ENCODE measurements around the gene FGF19. TPM values are rescaled to one million over a fixed set of nuclear protein-coding genes. Genes with fewer than 3 reads are reported as not detected.

The FGF19 gene
- total RNA-seq, 1 experiment from 2014 or later: 10.3 TPM

GRCh38 chr11:69667619-69668604 is 35.9 kb downstream of the FGF19 start:
- H3K36me3 ChIP-seq: peaks cover 99% of the 10 kb centered on the region

GRCh38 chr11:69666752-69667536 is 36.9 kb downstream of the FGF19 start:
- DNase-seq (ENCODE audit: low read depth in 1 of 2, low spot score in 2 of 2): no peak
- no peaks in the 10 kb centered on the region for H3K9me3 ChIP-seq (replicated peaks)
- H3K27ac ChIP-seq: no peak overlapping the region
- peaks cover 8% of the 10 kb centered on the region for H3K4me1 ChIP-seq (replicated peaks)
- H3K36me3 ChIP-seq: peaks cover 98% of the 10 kb centered on the region
- no peaks in the 10 kb centered on the region for H3K27me3 ChIP-seq (replicated peaks)
- no peak overlapping the region for H3K4me3 ChIP-seq

More at GRCh38 chr11:69667619-69668604, 35.9 kb downstream of the FGF19 start:
- no peak for DNase-seq (ENCODE audit: low read depth in 1 of 2, low spot score in 2 of 2)
- Histone ChIP-seq H3K27me3 (replicated peaks) (no peaks in the 10 kb centered on the region), H3K4me1 (replicated peaks) (peaks cover 8% of the 10 kb centered on the region), H3K9me3 (replicated peaks) (no peaks in the 10 kb centered on the region), H3K4me3 (no peak overlapping the region), H3K27ac (no peak overlapping the region)

- no peak overlapping the region for H3K27ac ChIP-seq
- H3K4me1 ChIP-seq (replicated peaks): peaks cover 8% of the 10 kb centered on the region
- no peaks in the 10 kb centered on the region for H3K27me3 ChIP-seq (replicated peaks)
- no peak for DNase-seq (ENCODE audit: low read depth in 1 of 2, low spot score in 2 of 2)
- H3K9me3 ChIP-seq (replicated peaks): no peaks in the 10 kb centered on the region
- no peak overlapping the region for H3K4me3 ChIP-seq
- peaks cover 93% of the 10 kb centered on the region for H3K36me3 ChIP-seq
These were observed 37.6 kb downstream of the FGF19 start for GRCh38 chr11:69666261-69666660.

GRCh38 chr11:69665669-69666068 is 38.2 kb downstream of the FGF19 start:
- Histone ChIP-seq H3K4me1 (replicated peaks) (peaks cover 8% of the 10 kb centered on the region), H3K27me3 (replicated peaks) (no peaks in the 10 kb centered on the region), H3K4me3 (no peak overlapping the region), H3K27ac (no peak overlapping the region), H3K36me3 (peaks cover 92% of the 10 kb centered on the region), H3K9me3 (replicated peaks) (no peaks in the 10 kb centered on the region)
- DNase-seq (ENCODE audit: low read depth in 1 of 2, low spot score in 2 of 2): no peak

- Histone ChIP-seq H3K27ac (no peak overlapping the region), H3K9me3 (replicated peaks) (no peaks in the 10 kb centered on the region), H3K4me1 (replicated peaks) (peaks cover under 1% of the 10 kb centered on the region), H3K4me3 (no peak overlapping the region), H3K27me3 (replicated peaks) (no peaks in the 10 kb centered on the region), H3K36me3 (peaks cover 85% of the 10 kb centered on the region)
- no peak for DNase-seq (ENCODE audit: low read depth in 1 of 2, low spot score in 2 of 2)
These were observed 38.9 kb downstream of the FGF19 start for GRCh38 chr11:69664901-69665300.

- no peaks in the 10 kb centered on the region for H3K4me1 ChIP-seq (replicated peaks)
- H3K9me3 ChIP-seq (replicated peaks): no peaks in the 10 kb centered on the region
- no peak for DNase-seq (ENCODE audit: low read depth in 1 of 2, low spot score in 2 of 2)
- H3K27me3 ChIP-seq (replicated peaks): no peaks in the 10 kb centered on the region
- H3K4me3 ChIP-seq: no peak overlapping the region
- no peak overlapping the region for H3K27ac ChIP-seq
- H3K36me3 ChIP-seq: peaks cover 78% of the 10 kb centered on the region
These were observed 39.6 kb downstream of the FGF19 start for GRCh38 chr11:69664103-69664775.

- H3K36me3 ChIP-seq: peaks cover 70% of the 10 kb centered on the region
- H3K4me3 ChIP-seq: no peak overlapping the region
- peaks cover 6% of the 10 kb centered on the region for H3K4me1 ChIP-seq (replicated peaks)
- DNase-seq (ENCODE audit: low read depth in 1 of 2, low spot score in 2 of 2): no peak
- H3K27me3 ChIP-seq (replicated peaks): no peaks in the 10 kb centered on the region
- no peak overlapping the region for H3K27ac ChIP-seq
- no peaks in the 10 kb centered on the region for H3K9me3 ChIP-seq (replicated peaks)
These were observed 40.5 kb downstream of the FGF19 start for GRCh38 chr11:69663326-69663725.

- peaks cover 11% of the 10 kb centered on the region for H3K4me1 ChIP-seq (replicated peaks)
- peaks cover 65% of the 10 kb centered on the region for H3K36me3 ChIP-seq
- no peaks in the 10 kb centered on the region for H3K27me3 ChIP-seq (replicated peaks)
- no peak overlapping the region for H3K4me3 ChIP-seq
- no peak for DNase-seq (ENCODE audit: low read depth in 1 of 2, low spot score in 2 of 2)
- H3K9me3 ChIP-seq (replicated peaks): no peaks in the 10 kb centered on the region
- H3K27ac ChIP-seq: no peak overlapping the region
These were observed 41.0 kb downstream of the FGF19 start for GRCh38 chr11:69662806-69663205.

GRCh38 chr11:69662021-69662698 is 41.7 kb downstream of the FGF19 start:
- Histone ChIP-seq H3K4me3 (no peak overlapping the region), H3K27me3 (replicated peaks) (no peaks in the 10 kb centered on the region), H3K36me3 (peaks cover 59% of the 10 kb centered on the region), H3K4me1 (replicated peaks) (peaks cover 17% of the 10 kb centered on the region), H3K9me3 (replicated peaks) (no peaks in the 10 kb centered on the region), H3K27ac (no peak overlapping the region)
- DNase-seq (ENCODE audit: low read depth in 1 of 2, low spot score in 2 of 2): no peak

GRCh38 chr11:69661413-69661715 is 42.5 kb downstream of the FGF19 start:
- Histone ChIP-seq H3K9me3 (replicated peaks) (no peaks in the 10 kb centered on the region), H3K4me1 (replicated peaks) (peaks cover 18% of the 10 kb centered on the region), H3K4me3 (no peak overlapping the region), H3K27me3 (replicated peaks) (no peaks in the 10 kb centered on the region), H3K36me3 (peaks cover 51% of the 10 kb centered on the region), H3K27ac (no peak overlapping the region)
- DNase-seq (ENCODE audit: low read depth in 1 of 2, low spot score in 2 of 2): no peak

GRCh38 chr11:69660001-69660500 is 43.8 kb downstream of the FGF19 start:
- H3K36me3 ChIP-seq: peaks cover 44% of the 10 kb centered on the region
- peaks cover 30% of the 10 kb centered on the region for H3K4me1 ChIP-seq (replicated peaks)
- no peaks in the 10 kb centered on the region for H3K9me3 ChIP-seq (replicated peaks)
- H3K27ac ChIP-seq: no peak overlapping the region
- no peak overlapping the region for H3K4me3 ChIP-seq
- H3K27me3 ChIP-seq (replicated peaks): no peaks in the 10 kb centered on the region
- no peak for DNase-seq (ENCODE audit: low read depth in 1 of 2, low spot score in 2 of 2)

- peaks cover 35% of the 10 kb centered on the region for H3K4me1 ChIP-seq (replicated peaks)
- peaks cover 44% of the 10 kb centered on the region for H3K36me3 ChIP-seq
- H3K4me3 ChIP-seq: no peak overlapping the region
- no peak for DNase-seq (ENCODE audit: low read depth in 1 of 2, low spot score in 2 of 2)
- H3K27me3 ChIP-seq (replicated peaks): no peaks in the 10 kb centered on the region
- H3K9me3 ChIP-seq (replicated peaks): no peaks in the 10 kb centered on the region
- H3K27ac ChIP-seq: no peak overlapping the region
These were observed 44.2 kb downstream of the FGF19 start for GRCh38 chr11:69659591-69659990.

Measured in SJSA1 (cell line).